DMS153 treated with DMSO at 0.1 percent for 48 hours (cell line): ENCODE measurements around the gene EMP1.
"Not testable (repeated sequence)": the region's sequence is repeated elsewhere in the genome, so short reads cannot be mapped to it uniquely, and the experiment has no call there.

ENCODE experiments used
- DNase-seq: peaks from one replicate; lab custom pipeline; 2025; ENCODE audit not compliant: unreplicated experiment; lab: John Stamatoyannopoulos, UW

Gene EMP1

DNA sequence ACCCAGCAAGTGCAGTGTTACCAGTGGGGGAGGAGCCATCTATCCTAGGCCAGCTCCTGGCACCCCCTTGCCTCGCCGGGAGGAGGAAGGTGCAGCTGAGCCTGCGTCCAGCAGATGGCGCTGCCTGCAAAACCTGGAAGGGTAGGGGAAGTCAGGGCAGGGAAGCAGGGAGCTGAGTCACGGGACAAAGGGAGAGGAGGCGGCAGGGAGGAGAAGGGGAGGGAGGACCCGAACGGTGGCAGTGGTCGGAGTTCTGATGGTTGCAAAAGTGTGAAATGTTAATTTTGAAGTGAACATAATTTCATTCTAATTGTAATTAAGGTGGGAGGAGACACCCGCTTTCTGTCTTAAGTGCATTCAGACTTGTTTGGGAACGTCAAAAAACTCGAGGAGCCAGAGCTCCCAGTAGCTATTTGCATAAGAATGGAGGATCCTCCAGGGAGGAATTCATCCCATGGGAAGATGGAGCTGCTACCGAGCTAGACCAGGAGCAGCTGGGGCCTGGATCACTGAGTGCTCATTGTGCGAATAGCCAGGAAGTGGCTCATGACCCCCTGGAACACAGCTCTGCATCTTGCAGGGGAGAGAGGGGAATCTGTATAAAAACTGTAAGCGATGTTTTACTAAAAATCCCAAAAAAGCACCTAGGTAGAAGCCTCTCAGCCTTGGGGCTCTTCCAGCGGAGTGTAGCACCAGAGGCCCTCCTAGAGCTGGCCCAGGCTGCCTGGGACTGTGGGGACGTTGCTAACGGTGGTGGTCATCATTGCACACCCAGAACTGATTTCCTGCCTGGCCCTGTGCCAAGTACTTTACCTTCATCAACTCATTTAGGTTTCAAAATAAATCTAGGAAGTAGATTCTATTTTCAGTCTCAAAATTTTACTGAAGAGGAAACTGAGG is 59.5 kb downstream of the EMP1 start:
- peak; percentile 79 for DNase-seq

DNA sequence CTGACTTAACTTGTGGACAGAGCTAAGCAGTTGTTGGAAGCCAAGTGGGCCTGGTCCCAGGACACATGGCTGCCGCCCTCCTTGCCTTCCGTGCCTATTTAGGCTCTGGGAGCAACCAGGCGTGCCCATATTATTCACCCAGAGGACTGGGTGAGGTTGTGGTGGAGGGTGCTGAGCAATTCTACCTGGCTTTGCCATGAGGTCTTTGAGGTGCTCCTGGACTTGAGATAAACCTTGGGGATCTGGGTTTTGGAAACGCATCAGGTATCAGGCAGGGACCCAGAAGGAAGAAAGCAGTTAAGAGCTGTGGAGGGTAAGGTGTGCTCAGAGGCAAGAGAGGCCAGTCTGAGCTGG is 60.1 kb downstream of the EMP1 start:
- DNase-seq, result no peak

DNA sequence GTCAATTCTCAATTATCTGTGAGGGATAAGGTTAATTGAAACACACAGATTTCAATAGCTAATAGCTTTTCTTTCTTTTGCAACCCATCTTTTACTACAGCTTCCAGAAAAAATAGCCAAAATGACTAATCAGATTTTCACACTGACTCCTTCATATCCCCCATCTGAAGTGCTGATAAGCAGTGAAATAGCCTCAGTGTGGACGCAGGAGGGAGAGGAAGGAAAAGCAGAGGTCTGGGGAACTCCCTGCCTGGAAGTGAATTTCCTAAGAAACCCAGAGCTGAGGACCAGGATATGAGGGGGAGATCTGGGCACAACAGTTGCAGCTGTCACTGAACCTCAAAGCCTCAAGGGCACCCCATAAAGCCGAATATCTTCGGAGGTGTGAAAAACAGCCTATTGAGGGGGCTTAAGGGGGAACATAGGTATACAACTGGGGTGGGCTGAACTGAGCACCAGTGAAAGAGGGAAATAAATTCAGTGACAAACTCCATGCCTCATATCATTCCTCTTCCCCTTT is 60.9 kb downstream of the EMP1 start:
- no peak for DNase-seq

DNA sequence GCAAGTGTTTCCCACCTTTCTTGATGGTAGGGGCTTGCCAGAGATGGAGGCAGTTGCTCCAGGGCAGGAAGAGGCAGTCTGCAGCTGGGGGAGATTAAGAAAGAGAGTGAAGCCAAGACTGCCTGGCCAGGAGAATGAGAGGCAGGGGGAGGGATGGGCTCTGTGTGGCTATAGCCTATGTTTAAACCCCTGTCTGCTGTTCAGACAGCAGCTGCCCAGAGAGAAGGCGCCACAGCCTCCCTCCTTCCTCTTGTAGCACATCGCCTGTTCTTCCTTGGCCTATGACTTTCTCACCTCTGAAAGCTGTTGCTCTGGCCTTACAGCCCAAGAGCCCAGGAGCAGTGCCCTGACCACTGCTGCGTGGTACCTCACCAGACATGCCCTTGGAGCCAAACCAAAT is 61.7 kb downstream of the EMP1 start:
- DNase-seq, result no peak

DNA sequence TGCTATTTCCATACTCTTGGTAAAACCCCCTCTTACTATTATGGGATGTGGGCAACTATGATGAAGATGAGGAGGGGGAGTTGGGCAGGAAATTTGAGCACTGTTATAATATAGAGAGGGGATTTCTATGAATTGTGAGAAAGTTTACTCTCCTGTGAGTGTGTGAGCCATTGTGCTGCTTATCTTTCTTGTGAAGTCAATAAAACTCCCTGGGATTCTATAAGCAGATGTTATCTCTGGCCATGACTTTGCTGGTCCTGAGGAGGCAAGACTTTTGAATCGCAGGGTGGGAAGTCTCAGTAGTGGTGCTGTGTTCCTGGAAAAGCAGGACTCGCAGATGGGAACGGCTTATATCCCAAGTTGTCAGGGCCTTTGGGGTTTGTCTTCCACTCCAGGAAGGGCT is 62.2 kb downstream of the EMP1 start:
- DNase-seq, result no peak

DNA sequence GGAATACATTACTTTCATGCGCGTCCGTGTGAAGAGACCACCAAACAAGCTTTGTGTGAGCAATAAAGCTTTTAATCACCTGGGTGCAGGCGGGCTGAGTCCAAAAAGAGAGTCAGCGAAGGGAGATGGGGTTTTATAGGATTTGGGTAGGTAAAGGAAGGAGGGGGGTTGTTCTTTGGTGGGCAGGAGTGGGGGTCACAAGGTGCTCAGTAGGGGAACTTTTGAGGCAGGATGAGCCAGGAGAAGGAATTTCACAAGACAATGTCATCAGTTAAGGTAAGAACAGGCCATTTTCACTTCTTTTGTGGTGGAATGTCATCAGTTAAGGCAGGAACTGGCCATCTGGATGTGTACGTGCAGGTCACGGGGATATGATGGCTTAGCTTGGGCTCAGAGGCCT is 63.1 kb downstream of the EMP1 start:
- DNase-seq, result not testable (repeated sequence)

DNA sequence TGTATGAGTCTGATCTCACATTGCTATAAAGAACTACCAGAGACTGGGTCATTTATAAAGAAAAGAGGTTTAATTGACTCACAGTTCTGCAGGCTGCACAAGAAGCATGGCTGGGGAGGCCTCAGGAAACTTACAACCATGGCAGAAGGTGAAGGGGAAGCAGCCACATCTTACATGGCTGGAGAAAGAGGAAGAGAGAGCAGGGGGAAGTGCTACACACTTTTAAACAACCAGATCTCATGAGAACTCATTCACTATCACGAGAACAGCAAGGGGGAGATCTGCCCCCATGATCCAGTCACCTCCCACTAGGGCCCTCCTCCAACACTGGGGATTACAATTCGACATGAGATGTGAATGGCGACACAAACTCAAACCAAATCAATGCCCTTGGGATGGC is 71.3 kb downstream of the EMP1 start:
- DNase-seq, result not testable (repeated sequence)

DNA sequence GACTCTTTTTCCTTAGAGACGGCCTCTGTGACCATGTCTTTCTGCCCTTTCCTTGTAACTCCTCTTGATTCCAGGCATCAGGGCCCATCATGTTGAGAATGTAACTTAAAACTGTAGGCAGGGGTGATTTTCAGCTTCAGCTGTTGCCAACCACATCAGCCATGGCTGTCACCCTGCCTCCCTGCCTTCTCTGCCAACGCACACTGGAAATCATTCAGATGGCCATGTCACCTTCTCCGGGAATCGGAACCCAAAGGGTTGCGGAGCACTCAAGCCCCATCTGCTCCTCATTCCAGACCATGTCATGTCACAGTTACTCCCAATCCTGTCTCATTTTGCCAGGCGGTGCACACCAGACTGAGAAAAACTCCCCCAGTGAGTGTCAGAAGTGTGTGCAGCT is 72.1 kb downstream of the EMP1 start:
- no peak for DNase-seq
